Osteoblast (primary cell): ENCODE measurements around the gene SAGE1. TPM values are rescaled to one million over a fixed set of nuclear protein-coding genes. Genes with fewer than 3 reads are reported as not detected.

ENCODE experiments used
- DNase-seq: peaks from one replicate; pipeline ENCODE4 v3.0.0; 2011; ENCODE audit warnings: low spot score, mixed read lengths; ENCODE audit not compliant: insufficient read length; ENCODE audit errors: missing footprints
- H2AFZ ChIP-seq: 2 replicates; pipeline ENCODE4 v1.6.0; 2011; ENCODE audit warnings: mild to moderate bottlenecking, low read length
- H3K27ac ChIP-seq: 2 replicates; pipeline ENCODE4 v1.5.1; 2011; ENCODE audit warnings: mild to moderate bottlenecking, low read depth, low read length, moderate library complexity
- H3K27me3 ChIP-seq: 2 replicates; pipeline ENCODE4 v1.6.0; 2012; ENCODE audit warnings: mild to moderate bottlenecking, control low read depth, inconsistent platforms, low read length, moderate library complexity; ENCODE audit not compliant: insufficient read depth
- H3K36me3 ChIP-seq: 2 replicates; pipeline ENCODE4 v1.5.1; 2011; ENCODE audit warnings: mild to moderate bottlenecking, low read length, control low read depth, moderate library complexity; ENCODE audit not compliant: insufficient read depth
- H3K4me1 ChIP-seq: 2 replicates; pipeline ENCODE4 v1.5.1; 2011; ENCODE audit warnings: mild to moderate bottlenecking, low read length, control low read depth, moderate library complexity; ENCODE audit not compliant: insufficient read depth
- H3K4me2 ChIP-seq: 2 replicates; pipeline ENCODE4 v1.6.0; 2011; ENCODE audit warnings: mild to moderate bottlenecking, low read length; ENCODE audit not compliant: insufficient read depth
- H3K4me3 ChIP-seq: fragments of 200-600 bp; sonication (generic); 3 replicates; pipeline ENCODE4 v1.5.1; 2012; ENCODE audit warnings: mild to moderate bottlenecking, low read length, inconsistent platforms; ENCODE audit not compliant: insufficient read depth
- H3K79me2 ChIP-seq: 2 replicates; pipeline ENCODE4 v1.6.0; 2012; ENCODE audit warnings: mild to moderate bottlenecking, low read length, control low read depth, inconsistent platforms; ENCODE audit not compliant: insufficient read depth
- H3K9me3 ChIP-seq: 2 replicates; pipeline ENCODE4 v1.5.1; 2011; ENCODE audit warnings: low read depth, low read length, control low read depth
- H4K20me1 ChIP-seq: 2 replicates; pipeline ENCODE4 v1.6.0; 2012; ENCODE audit warnings: mild to moderate bottlenecking, low read length, control low read depth; ENCODE audit not compliant: insufficient read depth
- CTCF ChIP-seq: IDR thresholded peaks from 2 replicates; pipeline ENCODE4 v1.5.1; 2011; ENCODE audit warnings: mild to moderate bottlenecking, low read depth, low read length, moderate library complexity; ENCODE audit errors: extremely low read depth
- total RNA-seq: library from RNA; depleted of rRNA; stranded (reverse); fragments of >200 nt; gene quantifications from 2 replicates; pipeline ENCODE4 v1.2.3, GENCODE V29; 2012

Gene SAGE1
- total RNA-seq, 1 donor, result not detected

DNA sequence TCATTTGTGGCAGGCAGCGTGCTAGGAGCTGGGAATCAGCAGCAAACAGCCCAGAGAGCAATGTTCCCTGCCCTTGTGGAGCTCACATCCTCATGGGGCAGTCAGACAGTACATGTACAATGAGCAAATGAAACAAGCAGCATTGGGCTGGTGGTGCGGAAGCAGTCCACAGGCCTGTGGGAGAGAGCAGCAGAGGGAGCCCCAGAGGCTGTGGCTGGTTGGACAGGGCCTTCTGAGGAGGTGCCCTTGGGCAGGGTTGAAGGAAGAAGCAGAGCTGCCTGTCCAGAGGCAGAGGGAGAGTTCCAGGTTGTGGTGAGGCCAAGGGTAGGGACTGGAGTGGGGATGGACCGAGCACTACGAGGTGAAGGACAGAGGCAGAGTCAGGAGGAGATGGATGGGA lies 57.8 kb downstream of the SAGE1 start:
- Histone ChIP-seq H3K79me2 (no peaks in the 10 kb centered on the region), H3K27ac (no peak overlapping the region), H3K4me3 (no peak overlapping the region), H3K9me3 (no peaks in the 10 kb centered on the region), H3K27me3 (no peaks in the 10 kb centered on the region), H2AFZ (no peak overlapping the region), H4K20me1 (no peaks in the 10 kb centered on the region), H3K4me2 (no peak overlapping the region), H3K36me3 (no peaks in the 10 kb centered on the region), H3K4me1 (no peaks in the 10 kb centered on the region)
- no peak for DNase-seq
- TF ChIP-seq CTCF, result no peak

Other genes starting within 250 kb of the SAGE1 start
- not detected in 2 replicates for gene CT45A1, start 180.1 kb upstream of the SAGE1 start, total RNA-seq
- gene CT45A3, start 125.5 kb upstream of the SAGE1 start, total RNA-seq, result not detected in 2 replicates
- not detected in 2 replicates for gene CT45A5, start 108.2 kb upstream of the SAGE1 start, total RNA-seq
- gene CT45A6, start 90.9 kb upstream of the SAGE1 start, total RNA-seq, result not detected in 2 replicates
- not detected in 2 replicates for gene CT45A2, start 73.7 kb upstream of the SAGE1 start, total RNA-seq
- not detected in 2 replicates for gene CT45A7, start 56.4 kb upstream of the SAGE1 start, total RNA-seq
- gene CT45A8, start 39.2 kb upstream of the SAGE1 start, total RNA-seq, result not detected in 2 replicates
- gene CT45A9, start 21.9 kb upstream of the SAGE1 start, total RNA-seq, result not detected in 2 replicates
- gene CT45A10, start 272 bp upstream of the SAGE1 start, total RNA-seq, result not detected in 2 replicates
- gene MMGT1, start 80.3 kb downstream of the SAGE1 start, total RNA-seq, result 25.0 and 26.5 TPM in 2 replicates
- gene SLC9A6, start 91.7 kb downstream of the SAGE1 start, total RNA-seq, result 19.4 and 21.0 TPM in 2 replicates